ENCODE measurements around the gene CYP19A1. TPM values are rescaled to one million over a fixed set of nuclear protein-coding genes. Genes with fewer than 3 reads are reported as not detected.

Gene CYP19A1
- total RNA-seq, 1 donor from 2014 or later, result not detected

GRCh38 chr15:51163843-51164242 is 174.6 kb downstream of the CYP19A1 start:
- H3K4me3 Mint-ChIP-seq (ENCODE audit: unreplicated experiment), result no peak overlapping the region
- peaks cover 3% of the 10 kb centered on the region for H3K9me3 Mint-ChIP-seq (ENCODE audit: unreplicated experiment)
- TF ChIP-seq, protein P1, sequence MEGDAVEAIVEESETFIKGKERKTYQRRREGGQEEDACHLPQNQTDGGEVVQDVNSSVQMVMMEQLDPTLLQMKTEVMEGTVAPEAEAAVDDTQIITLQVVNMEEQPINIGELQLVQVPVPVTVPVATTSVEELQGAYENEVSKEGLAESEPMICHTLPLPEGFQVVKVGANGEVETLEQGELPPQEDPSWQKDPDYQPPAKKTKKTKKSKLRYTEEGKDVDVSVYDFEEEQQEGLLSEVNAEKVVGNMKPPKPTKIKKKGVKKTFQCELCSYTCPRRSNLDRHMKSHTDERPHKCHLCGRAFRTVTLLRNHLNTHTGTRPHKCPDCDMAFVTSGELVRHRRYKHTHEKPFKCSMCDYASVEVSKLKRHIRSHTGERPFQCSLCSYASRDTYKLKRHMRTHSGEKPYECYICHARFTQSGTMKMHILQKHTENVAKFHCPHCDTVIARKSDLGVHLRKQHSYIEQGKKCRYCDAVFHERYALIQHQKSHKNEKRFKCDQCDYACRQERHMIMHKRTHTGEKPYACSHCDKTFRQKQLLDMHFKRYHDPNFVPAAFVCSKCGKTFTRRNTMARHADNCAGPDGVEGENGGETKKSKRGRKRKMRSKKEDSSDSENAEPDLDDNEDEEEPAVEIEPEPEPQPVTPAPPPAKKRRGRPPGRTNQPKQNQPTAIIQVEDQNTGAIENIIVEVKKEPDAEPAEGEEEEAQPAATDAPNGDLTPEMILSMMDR (IDR thresholded peaks at IDR 0.05; ENCODE audit: partially characterized antibody, unreplicated experiment), result no peak
- peaks cover 7% of the 10 kb centered on the region for H3K4me1 Mint-ChIP-seq (ENCODE audit: low read depth, unreplicated experiment)
- DNase-seq, result no peak
- no peaks in the 10 kb centered on the region for H3K36me3 Mint-ChIP-seq (ENCODE audit: unreplicated experiment)
- no peaks in the 10 kb centered on the region for H3K27me3 Mint-ChIP-seq (ENCODE audit: unreplicated experiment)
- no peak overlapping the region for H3K27ac Mint-ChIP-seq (ENCODE audit: unreplicated experiment)

- no peak overlapping the region for H3K4me3 Mint-ChIP-seq (ENCODE audit: unreplicated experiment)
- peaks cover 7% of the 10 kb centered on the region for H3K4me1 Mint-ChIP-seq (ENCODE audit: low read depth, unreplicated experiment)
- peaks cover 3% of the 10 kb centered on the region for H3K9me3 Mint-ChIP-seq (ENCODE audit: unreplicated experiment)
- TF ChIP-seq, protein P1 (IDR thresholded peaks at IDR 0.05; ENCODE audit: partially characterized antibody, unreplicated experiment), result peak; percentile 94
- no peaks in the 10 kb centered on the region for H3K27me3 Mint-ChIP-seq (ENCODE audit: unreplicated experiment)
- DNase-seq, result peak; percentile 76
- H3K27ac Mint-ChIP-seq (ENCODE audit: unreplicated experiment), result no peak overlapping the region
- no peaks in the 10 kb centered on the region for H3K36me3 Mint-ChIP-seq (ENCODE audit: unreplicated experiment)
Observed at GRCh38 chr15:51162865-51163762, 175.3 kb downstream of the CYP19A1 start.

GRCh38 chr15:51161491-51162220 is 176.7 kb downstream of the CYP19A1 start:
- no peak for DNase-seq
- peaks cover 7% of the 10 kb centered on the region for H3K4me1 Mint-ChIP-seq (ENCODE audit: low read depth, unreplicated experiment)
- H3K36me3 Mint-ChIP-seq (ENCODE audit: unreplicated experiment), result peaks cover 4% of the 10 kb centered on the region
- H3K27ac Mint-ChIP-seq (ENCODE audit: unreplicated experiment), result no peak overlapping the region
- H3K27me3 Mint-ChIP-seq (ENCODE audit: unreplicated experiment), result no peaks in the 10 kb centered on the region
- TF ChIP-seq, protein P1 (IDR thresholded peaks at IDR 0.05; ENCODE audit: partially characterized antibody, unreplicated experiment), result no peak
- no peak overlapping the region for H3K4me3 Mint-ChIP-seq (ENCODE audit: unreplicated experiment)
- H3K9me3 Mint-ChIP-seq (ENCODE audit: unreplicated experiment), result peaks cover 4% of the 10 kb centered on the region

DNA sequence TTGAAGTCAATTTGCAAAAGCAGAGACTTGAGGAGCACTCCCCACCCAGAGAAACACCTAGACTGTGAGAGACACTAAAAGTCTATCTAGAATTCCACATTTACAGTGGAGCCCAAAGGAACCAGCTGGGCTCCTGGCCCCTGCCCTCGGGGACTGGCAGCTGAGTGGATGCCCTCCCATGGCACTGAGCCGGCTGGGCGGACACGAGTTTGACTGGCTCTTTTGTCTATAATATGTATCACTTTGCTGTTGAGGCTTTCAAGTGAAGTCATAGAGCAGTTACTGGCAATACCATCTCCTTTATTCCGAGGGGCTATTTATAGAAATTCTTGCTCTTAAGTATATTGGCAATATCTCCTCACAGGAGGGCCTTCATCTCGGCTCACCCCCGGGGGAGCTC is 177.9 kb downstream of the CYP19A1 start:
- H3K27me3 Mint-ChIP-seq (ENCODE audit: unreplicated experiment), result no peaks in the 10 kb centered on the region
- peaks cover 9% of the 10 kb centered on the region for H3K36me3 Mint-ChIP-seq (ENCODE audit: unreplicated experiment)
- H3K9me3 Mint-ChIP-seq (ENCODE audit: unreplicated experiment), result peaks cover 4% of the 10 kb centered on the region
- peaks cover 7% of the 10 kb centered on the region for H3K4me1 Mint-ChIP-seq (ENCODE audit: low read depth, unreplicated experiment)
- DNase-seq, result no peak
- H3K4me3 Mint-ChIP-seq (ENCODE audit: unreplicated experiment), result no peak overlapping the region
- no peak overlapping the region for H3K27ac Mint-ChIP-seq (ENCODE audit: unreplicated experiment)
- TF ChIP-seq, protein P1 (IDR thresholded peaks at IDR 0.05; ENCODE audit: partially characterized antibody, unreplicated experiment), result no peak

Small RNA genes lying within 50 kb of the gene (microRNA-seq; reads per million reads assigned to microRNA genes)
- gene MIR4713 (ENCODE audit: unreplicated experiment) (2.3 reads per million, percentile 16 among the genes with 10 or more reads in this experiment), gene MIR7973-1 (ENCODE audit: unreplicated experiment) (not detected), gene MIR7973-2 (ENCODE audit: unreplicated experiment) (not detected)

Other genes starting within 250 kb of the CYP19A1 start
- gene TNFAIP8L3, start 243.7 kb downstream of the CYP19A1 start, total RNA-seq (ENCODE audit: unreplicated experiment), result not detected
- 0.56 TPM for gene GLDN, start 3.1 kb upstream of the CYP19A1 start, total RNA-seq (ENCODE audit: unreplicated experiment)